K562 (cell line): ENCODE measurements around the gene IRF6. TPM values are rescaled to one million over a fixed set of nuclear protein-coding genes. Genes with fewer than 3 reads are reported as not detected.

Source experiments
- ILK ChIP-seq: fragments of 450-650 bp; IDR thresholded peaks from 2 replicates; pipeline ENCODE4 v1.6.1; 2016; ENCODE audit warnings: missing genetic modification characterization, low read depth, mild to moderate bottlenecking, missing compliant biosample characterization, moderate library complexity, borderline replicate concordance
- NONO ChIP-seq, 2 experiments: fragments of 200-400 bp in 1 of 2; fragments of 450-650 bp in 1 of 2; formaldehyde crosslinking in 1 of 2; IDR thresholded peaks; 2 replicates each; pipeline ENCODE4 v1.6.1; 2017; ENCODE audit warnings: low read depth in 2 of 2, mild to moderate bottlenecking in 2 of 2, moderate library complexity in 2 of 2, low read length in 1 of 2
- SLC30A9 ChIP-seq: fragments of 250-450 bp; sonication (Bioruptor Pico); IDR thresholded peaks from 2 replicates; pipeline ENCODE4 v1.8.0; 2022; ENCODE audit warnings: mild to moderate bottlenecking, moderate library complexity
- polyA plus RNA-seq, 8 experiments: library from polyadenylated mRNA; depleted of rRNA in 4 of 8; stranded (reverse) in 5 of 8; unstranded in 3 of 8; fragments of >200 nt; fragmentation: Nextera tagmentation in 2 of 8; fragmentation: Illumina TruSeq in 1 of 8; extraction: Ambion mirVana in 2 of 8; extraction: Trizol in 1 of 8; gene quantifications; 2 replicates each; pipeline versions ENCODE4 v1.2.1 to v1.2.3, GENCODE V29; 2011 to 2014; ENCODE audit warnings: inconsistent platforms in 1 of 8, missing spikeins in 1 of 8
- total RNA-seq, 7 experiments: library from RNA; depleted of rRNA in 6 of 7; stranded (reverse); fragments of >200 nt in 6 of 7; fragmentation: Illumina TruSeq in 2 of 7; extraction: Trizol in 2 of 7; gene quantifications; 2 replicates each; pipeline versions ENCODE4 v1.2.1 to v1.2.3, GENCODE V29; 2011 to 2021; ENCODE audit warnings: low replicate concordance in 1 of 7
- TF ChIP-seq, protein P1 (sequence below): IDR thresholded peaks from 2 replicates; pipeline ENCODE4 v1.6.1; 2011; ENCODE audit not compliant: insufficient read length; ENCODE audit errors: extremely low read depth
- TF ChIP-seq, protein P2 (sequence below): fragments of 200-600 bp; sonication (generic); IDR thresholded peaks from one replicate; pipeline ENCODE4 v1.6.1; 2012; ENCODE audit warnings: mild to moderate bottlenecking, low read depth, low read length, inconsistent platforms
- TF ChIP-seq, protein P3 (sequence below): sonication (generic); formaldehyde crosslinking; IDR thresholded peaks from 2 replicates; pipeline ENCODE4 v1.8.0; 2022; ENCODE audit warnings: mild to moderate bottlenecking, missing genetic modification reagents
- TF ChIP-seq, protein P4 (sequence below): fragments of 450-650 bp; formaldehyde crosslinking; IDR thresholded peaks from 2 replicates; pipeline ENCODE4 v1.4.0; 2022; ENCODE audit warnings: missing genetic modification characterization

The IRF6 gene
- total and polyA plus RNA-seq, 9 of the 15 experiments (the other 6 are each of a cell fraction or from before 2014, with no cell fraction given): 0.03 to 0.65 (median 0.17) TPM

DNA sequence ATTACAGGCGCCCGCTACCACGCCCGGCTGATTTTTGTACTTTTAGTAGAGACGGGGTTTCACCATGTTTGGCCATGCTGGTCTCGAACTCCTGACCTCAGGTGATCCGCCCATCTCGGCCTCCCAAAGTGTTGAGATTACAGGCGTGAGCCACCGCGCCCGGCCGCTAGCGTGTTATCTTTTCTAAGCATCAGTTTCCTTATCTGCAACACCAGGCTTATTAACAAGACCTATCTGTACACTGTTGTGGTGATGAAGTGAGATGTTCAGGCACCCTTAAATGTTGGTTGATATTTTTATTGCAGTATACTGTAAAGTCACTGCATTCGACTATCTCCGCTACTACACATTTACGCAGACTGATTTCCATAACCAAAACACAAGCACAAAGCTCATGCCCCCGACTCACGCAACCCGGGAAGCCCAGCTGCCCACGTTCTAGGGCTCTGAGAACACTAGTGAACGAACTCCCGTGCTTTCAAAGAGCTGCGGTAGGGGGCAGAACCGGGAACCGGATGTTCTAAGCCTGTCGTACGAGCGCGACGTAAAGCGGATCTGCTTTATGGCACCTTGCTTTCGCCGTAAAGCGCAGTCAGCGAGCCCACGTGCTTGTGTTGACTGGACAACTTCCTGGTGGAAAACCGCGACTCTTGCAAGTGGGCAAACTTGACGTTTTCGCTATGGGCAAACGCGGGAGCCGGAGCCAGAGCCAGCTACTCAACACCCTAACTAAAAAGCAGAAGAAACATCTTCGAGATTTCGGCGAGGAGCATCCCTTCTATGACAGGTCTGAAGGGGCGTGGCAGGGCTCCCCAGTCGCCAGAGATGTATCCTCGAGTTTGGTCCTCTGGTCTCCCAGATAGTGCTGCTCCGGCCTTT is 21.7 kb upstream of the IRF6 start, which contains the start of gene UTP25 (continued):
- TF ChIP-seq, protein P1, sequence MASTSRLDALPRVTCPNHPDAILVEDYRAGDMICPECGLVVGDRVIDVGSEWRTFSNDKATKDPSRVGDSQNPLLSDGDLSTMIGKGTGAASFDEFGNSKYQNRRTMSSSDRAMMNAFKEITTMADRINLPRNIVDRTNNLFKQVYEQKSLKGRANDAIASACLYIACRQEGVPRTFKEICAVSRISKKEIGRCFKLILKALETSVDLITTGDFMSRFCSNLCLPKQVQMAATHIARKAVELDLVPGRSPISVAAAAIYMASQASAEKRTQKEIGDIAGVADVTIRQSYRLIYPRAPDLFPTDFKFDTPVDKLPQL: no peak
- TF ChIP-seq, protein P2, sequence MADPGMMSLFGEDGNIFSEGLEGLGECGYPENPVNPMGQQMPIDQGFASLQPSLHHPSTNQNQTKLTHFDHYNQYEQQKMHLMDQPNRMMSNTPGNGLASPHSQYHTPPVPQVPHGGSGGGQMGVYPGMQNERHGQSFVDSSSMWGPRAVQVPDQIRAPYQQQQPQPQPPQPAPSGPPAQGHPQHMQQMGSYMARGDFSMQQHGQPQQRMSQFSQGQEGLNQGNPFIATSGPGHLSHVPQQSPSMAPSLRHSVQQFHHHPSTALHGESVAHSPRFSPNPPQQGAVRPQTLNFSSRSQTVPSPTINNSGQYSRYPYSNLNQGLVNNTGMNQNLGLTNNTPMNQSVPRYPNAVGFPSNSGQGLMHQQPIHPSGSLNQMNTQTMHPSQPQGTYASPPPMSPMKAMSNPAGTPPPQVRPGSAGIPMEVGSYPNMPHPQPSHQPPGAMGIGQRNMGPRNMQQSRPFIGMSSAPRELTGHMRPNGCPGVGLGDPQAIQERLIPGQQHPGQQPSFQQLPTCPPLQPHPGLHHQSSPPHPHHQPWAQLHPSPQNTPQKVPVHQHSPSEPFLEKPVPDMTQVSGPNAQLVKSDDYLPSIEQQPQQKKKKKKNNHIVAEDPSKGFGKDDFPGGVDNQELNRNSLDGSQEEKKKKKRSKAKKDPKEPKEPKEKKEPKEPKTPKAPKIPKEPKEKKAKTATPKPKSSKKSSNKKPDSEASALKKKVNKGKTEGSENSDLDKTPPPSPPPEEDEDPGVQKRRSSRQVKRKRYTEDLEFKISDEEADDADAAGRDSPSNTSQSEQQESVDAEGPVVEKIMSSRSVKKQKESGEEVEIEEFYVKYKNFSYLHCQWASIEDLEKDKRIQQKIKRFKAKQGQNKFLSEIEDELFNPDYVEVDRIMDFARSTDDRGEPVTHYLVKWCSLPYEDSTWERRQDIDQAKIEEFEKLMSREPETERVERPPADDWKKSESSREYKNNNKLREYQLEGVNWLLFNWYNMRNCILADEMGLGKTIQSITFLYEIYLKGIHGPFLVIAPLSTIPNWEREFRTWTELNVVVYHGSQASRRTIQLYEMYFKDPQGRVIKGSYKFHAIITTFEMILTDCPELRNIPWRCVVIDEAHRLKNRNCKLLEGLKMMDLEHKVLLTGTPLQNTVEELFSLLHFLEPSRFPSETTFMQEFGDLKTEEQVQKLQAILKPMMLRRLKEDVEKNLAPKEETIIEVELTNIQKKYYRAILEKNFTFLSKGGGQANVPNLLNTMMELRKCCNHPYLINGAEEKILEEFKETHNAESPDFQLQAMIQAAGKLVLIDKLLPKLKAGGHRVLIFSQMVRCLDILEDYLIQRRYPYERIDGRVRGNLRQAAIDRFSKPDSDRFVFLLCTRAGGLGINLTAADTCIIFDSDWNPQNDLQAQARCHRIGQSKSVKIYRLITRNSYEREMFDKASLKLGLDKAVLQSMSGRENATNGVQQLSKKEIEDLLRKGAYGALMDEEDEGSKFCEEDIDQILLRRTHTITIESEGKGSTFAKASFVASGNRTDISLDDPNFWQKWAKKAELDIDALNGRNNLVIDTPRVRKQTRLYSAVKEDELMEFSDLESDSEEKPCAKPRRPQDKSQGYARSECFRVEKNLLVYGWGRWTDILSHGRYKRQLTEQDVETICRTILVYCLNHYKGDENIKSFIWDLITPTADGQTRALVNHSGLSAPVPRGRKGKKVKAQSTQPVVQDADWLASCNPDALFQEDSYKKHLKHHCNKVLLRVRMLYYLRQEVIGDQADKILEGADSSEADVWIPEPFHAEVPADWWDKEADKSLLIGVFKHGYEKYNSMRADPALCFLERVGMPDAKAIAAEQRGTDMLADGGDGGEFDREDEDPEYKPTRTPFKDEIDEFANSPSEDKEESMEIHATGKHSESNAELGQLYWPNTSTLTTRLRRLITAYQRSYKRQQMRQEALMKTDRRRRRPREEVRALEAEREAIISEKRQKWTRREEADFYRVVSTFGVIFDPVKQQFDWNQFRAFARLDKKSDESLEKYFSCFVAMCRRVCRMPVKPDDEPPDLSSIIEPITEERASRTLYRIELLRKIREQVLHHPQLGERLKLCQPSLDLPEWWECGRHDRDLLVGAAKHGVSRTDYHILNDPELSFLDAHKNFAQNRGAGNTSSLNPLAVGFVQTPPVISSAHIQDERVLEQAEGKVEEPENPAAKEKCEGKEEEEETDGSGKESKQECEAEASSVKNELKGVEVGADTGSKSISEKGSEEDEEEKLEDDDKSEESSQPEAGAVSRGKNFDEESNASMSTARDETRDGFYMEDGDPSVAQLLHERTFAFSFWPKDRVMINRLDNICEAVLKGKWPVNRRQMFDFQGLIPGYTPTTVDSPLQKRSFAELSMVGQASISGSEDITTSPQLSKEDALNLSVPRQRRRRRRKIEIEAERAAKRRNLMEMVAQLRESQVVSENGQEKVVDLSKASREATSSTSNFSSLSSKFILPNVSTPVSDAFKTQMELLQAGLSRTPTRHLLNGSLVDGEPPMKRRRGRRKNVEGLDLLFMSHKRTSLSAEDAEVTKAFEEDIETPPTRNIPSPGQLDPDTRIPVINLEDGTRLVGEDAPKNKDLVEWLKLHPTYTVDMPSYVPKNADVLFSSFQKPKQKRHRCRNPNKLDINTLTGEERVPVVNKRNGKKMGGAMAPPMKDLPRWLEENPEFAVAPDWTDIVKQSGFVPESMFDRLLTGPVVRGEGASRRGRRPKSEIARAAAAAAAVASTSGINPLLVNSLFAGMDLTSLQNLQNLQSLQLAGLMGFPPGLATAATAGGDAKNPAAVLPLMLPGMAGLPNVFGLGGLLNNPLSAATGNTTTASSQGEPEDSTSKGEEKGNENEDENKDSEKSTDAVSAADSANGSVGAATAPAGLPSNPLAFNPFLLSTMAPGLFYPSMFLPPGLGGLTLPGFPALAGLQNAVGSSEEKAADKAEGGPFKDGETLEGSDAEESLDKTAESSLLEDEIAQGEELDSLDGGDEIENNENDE: no peak
- TF ChIP-seq, protein P3, sequence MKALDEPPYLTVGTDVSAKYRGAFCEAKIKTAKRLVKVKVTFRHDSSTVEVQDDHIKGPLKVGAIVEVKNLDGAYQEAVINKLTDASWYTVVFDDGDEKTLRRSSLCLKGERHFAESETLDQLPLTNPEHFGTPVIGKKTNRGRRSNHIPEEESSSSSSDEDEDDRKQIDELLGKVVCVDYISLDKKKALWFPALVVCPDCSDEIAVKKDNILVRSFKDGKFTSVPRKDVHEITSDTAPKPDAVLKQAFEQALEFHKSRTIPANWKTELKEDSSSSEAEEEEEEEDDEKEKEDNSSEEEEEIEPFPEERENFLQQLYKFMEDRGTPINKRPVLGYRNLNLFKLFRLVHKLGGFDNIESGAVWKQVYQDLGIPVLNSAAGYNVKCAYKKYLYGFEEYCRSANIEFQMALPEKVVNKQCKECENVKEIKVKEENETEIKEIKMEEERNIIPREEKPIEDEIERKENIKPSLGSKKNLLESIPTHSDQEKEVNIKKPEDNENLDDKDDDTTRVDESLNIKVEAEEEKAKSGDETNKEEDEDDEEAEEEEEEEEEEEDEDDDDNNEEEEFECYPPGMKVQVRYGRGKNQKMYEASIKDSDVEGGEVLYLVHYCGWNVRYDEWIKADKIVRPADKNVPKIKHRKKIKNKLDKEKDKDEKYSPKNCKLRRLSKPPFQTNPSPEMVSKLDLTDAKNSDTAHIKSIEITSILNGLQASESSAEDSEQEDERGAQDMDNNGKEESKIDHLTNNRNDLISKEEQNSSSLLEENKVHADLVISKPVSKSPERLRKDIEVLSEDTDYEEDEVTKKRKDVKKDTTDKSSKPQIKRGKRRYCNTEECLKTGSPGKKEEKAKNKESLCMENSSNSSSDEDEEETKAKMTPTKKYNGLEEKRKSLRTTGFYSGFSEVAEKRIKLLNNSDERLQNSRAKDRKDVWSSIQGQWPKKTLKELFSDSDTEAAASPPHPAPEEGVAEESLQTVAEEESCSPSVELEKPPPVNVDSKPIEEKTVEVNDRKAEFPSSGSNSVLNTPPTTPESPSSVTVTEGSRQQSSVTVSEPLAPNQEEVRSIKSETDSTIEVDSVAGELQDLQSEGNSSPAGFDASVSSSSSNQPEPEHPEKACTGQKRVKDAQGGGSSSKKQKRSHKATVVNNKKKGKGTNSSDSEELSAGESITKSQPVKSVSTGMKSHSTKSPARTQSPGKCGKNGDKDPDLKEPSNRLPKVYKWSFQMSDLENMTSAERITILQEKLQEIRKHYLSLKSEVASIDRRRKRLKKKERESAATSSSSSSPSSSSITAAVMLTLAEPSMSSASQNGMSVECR (CRISPR knock-in tag): peak; percentile 100
- no peak for TF ChIP-seq ILK
- TF ChIP-seq NONO (IDR thresholded peaks at IDR 0.05; ENCODE audit: low read depth in 2 of 2, low read length in 1 of 2): no peak
- TF ChIP-seq, protein P4, sequence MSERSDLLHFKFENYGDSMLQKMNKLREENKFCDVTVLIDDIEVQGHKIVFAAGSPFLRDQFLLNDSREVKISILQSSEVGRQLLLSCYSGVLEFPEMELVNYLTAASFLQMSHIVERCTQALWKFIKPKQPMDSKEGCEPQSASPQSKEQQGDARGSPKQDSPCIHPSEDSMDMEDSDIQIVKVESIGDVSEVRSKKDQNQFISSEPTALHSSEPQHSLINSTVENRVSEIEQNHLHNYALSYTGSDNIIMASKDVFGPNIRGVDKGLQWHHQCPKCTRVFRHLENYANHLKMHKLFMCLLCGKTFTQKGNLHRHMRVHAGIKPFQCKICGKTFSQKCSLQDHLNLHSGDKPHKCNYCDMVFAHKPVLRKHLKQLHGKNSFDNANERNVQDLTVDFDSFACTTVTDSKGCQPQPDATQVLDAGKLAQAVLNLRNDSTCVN (CRISPR knock-in tag): no peak
- TF ChIP-seq SLC30A9 (CRISPR knock-in tag): no peak
